ENCODE data around the gene ZIC5. TPM values are rescaled to one million over a fixed set of nuclear protein-coding genes. Genes with fewer than 3 reads are reported as not detected.

The ZIC5 gene
- total and polyA plus RNA-seq, 4 donors = not detected

- peak in 2 of 3 donors; percentile 22 to 34 for DNase-seq
- TF ChIP-seq CTCF (IDR thresholded peaks at IDR 0.05; ENCODE audit: control extremely low read depth, extremely low read depth) = no peak
- Histone ChIP-seq H3K27me3 (ENCODE audit: control insufficient read depth in 3 of 3, insufficient read depth in 3 of 3, low read length in 2 of 3) (peaks cover 0 to 9% (median 4%) of the 10 kb centered on the region in 3 donors), H3K4me1 (ENCODE audit: control insufficient read depth in 5 of 5, insufficient read depth in 5 of 5, low read length in 5 of 5) (peaks cover 0 to 10% (median 3%) of the 10 kb centered on the region in 5 donors), H3K4me3 (no peak overlapping the region), H3K9me3 (ENCODE audit: control insufficient read depth in 4 of 4, insufficient read depth in 3 of 4, low read length in 3 of 4) (no peaks in the 10 kb centered on the region), H3K9ac (ENCODE audit: insufficient read depth in 1 of 2, low read length in 2 of 2) (no peak overlapping the region), H3K27ac (ENCODE audit: low read depth in 1 of 2, low read length in 1 of 2) (no peak overlapping the region), H3K36me3 (ENCODE audit: control insufficient read depth in 4 of 4, insufficient read depth in 4 of 4, low read length in 4 of 4) (no peaks in the 10 kb centered on the region)
- WGBS, 2 donors = 61 to 73% methylated on average over 29 of the region's 29 CpGs
- peak; percentile 51 for ATAC-seq (ENCODE audit: insufficient read depth, low FRiP score)
Measured at GRCh38 chr13:99926014-99926731, 45.4 kb downstream of the ZIC5 start.

- Histone ChIP-seq H3K9me3 (ENCODE audit: control insufficient read depth in 4 of 4, insufficient read depth in 3 of 4, low read length in 3 of 4) (no peaks in the 10 kb centered on the region), H3K4me3 (no peak overlapping the region), H3K27ac (ENCODE audit: low read depth in 1 of 2, low read length in 1 of 2) (no peak overlapping the region), H3K4me1 (ENCODE audit: control insufficient read depth in 5 of 5, insufficient read depth in 5 of 5, low read length in 5 of 5) (peaks cover 0 to 4% (median 0%) of the 10 kb centered on the region in 5 donors), H3K36me3 (ENCODE audit: control insufficient read depth in 4 of 4, insufficient read depth in 4 of 4, low read length in 4 of 4) (no peaks in the 10 kb centered on the region), H3K27me3 (ENCODE audit: control insufficient read depth in 3 of 3, insufficient read depth in 3 of 3, low read length in 2 of 3) (peaks cover 0 to 9% (median 4%) of the 10 kb centered on the region in 3 donors), H3K9ac (ENCODE audit: insufficient read depth in 1 of 2, low read length in 2 of 2) (no peak overlapping the region)
- no peak for DNase-seq
- ATAC-seq (ENCODE audit: insufficient read depth, low FRiP score) = no peak
- WGBS, 2 donors = 81 to 94% methylated on average over 6 of the region's 6 CpGs
- no peak for TF ChIP-seq CTCF (IDR thresholded peaks at IDR 0.05; ENCODE audit: control extremely low read depth, extremely low read depth)
Measured at GRCh38 chr13:99923877-99924582, 47.5 kb downstream of the ZIC5 start.

GRCh38 chr13:99922631-99923404, 48.7 kb downstream of the ZIC5 start:
- DNase-seq (no peak), ATAC-seq (ENCODE audit: insufficient read depth, low FRiP score) (no peak)
- H3K27me3 ChIP-seq (ENCODE audit: control insufficient read depth in 3 of 3, insufficient read depth in 3 of 3, low read length in 2 of 3) = peaks cover 0 to 9% (median 4%) of the 10 kb centered on the region in 3 donors

More at GRCh38 chr13:99922631-99923404, 48.7 kb downstream of the ZIC5 start:
- TF ChIP-seq CTCF (IDR thresholded peaks at IDR 0.05; ENCODE audit: control extremely low read depth, extremely low read depth) = no peak
- Histone ChIP-seq H3K4me3 (no peak overlapping the region), H3K9me3 (ENCODE audit: control insufficient read depth in 4 of 4, insufficient read depth in 3 of 4, low read length in 3 of 4) (no peaks in the 10 kb centered on the region), H3K4me1 (ENCODE audit: control insufficient read depth in 5 of 5, insufficient read depth in 5 of 5, low read length in 5 of 5) (peaks cover 0 to 4% (median 0%) of the 10 kb centered on the region in 5 donors), H3K36me3 (ENCODE audit: control insufficient read depth in 4 of 4, insufficient read depth in 4 of 4, low read length in 4 of 4) (no peaks in the 10 kb centered on the region), H3K27ac (ENCODE audit: low read depth in 1 of 2, low read length in 1 of 2) (no peak overlapping the region), H3K9ac (ENCODE audit: insufficient read depth in 1 of 2, low read length in 2 of 2) (no peak overlapping the region)
- WGBS, 2 donors = 79 to 83% methylated on average over 20 of the region's 20 CpGs
